Stimulated activated CD4-positive, alpha-beta T cell treated with anti-CD3 and anti-CD28 coated beads, Interleukin-1b, Interleukin-23, amount 100 ng/mL, for 48 hours (primary cell): ENCODE measurements around the gene SGCA.

Experiments
- DNase-seq: peaks from one replicate; pipeline ENCODE4 v3.0.0-alpha.2; 2020

SGCA gene

GRCh38 chr17:50165867-50166517 lies at the start of gene SGCA:
Gene SGCA, plus strand, starts transcription at chr17:50166005. Its CDS starts 36 bp downstream, at chr17:50166041.
- DNase-seq: no peak

- DNase-seq: peak; percentile 67
Observed at GRCh38 chr17:50117202-50118051, 48.4 kb upstream of the SGCA start.

- DNase-seq: no peak
Observed at GRCh38 chr17:50118076-50118827, 47.6 kb upstream of the SGCA start.

- no peak for DNase-seq
Observed at GRCh38 chr17:50118828-50119218, 47.0 kb upstream of the SGCA start.

GRCh38 chr17:50120475-50121253 lies 45.1 kb upstream of the SGCA start:
- DNase-seq: no peak

- no peak for DNase-seq
Observed at GRCh38 chr17:50122945-50123344, 42.9 kb upstream of the SGCA start.

- no peak for DNase-seq
Observed at GRCh38 chr17:50123649-50124349, 42.0 kb upstream of the SGCA start.

- no peak for DNase-seq
Observed at GRCh38 chr17:50125420-50125997, 40.3 kb upstream of the SGCA start.

GRCh38 chr17:50127697-50128361 lies 38.0 kb upstream of the SGCA start:
- DNase-seq: no peak

GRCh38 chr17:50128441-50129352 lies 37.1 kb upstream of the SGCA start:
- DNase-seq: no peak

- no peak for DNase-seq
Observed at GRCh38 chr17:50129353-50129727, 36.5 kb upstream of the SGCA start.

GRCh38 chr17:50129728-50130558 lies 35.9 kb upstream of the SGCA start, which contains the start of gene SAMD14:
Gene SAMD14, minus strand, starts transcription at chr17:50130160. Its CDS starts 5,201 bp downstream, at chr17:50124959.
- no peak for DNase-seq

- DNase-seq: no peak
Observed at GRCh38 chr17:50130559-50131305, 35.1 kb upstream of the SGCA start.

GRCh38 chr17:50132104-50132794 lies 33.6 kb upstream of the SGCA start:
- no peak for DNase-seq

- no peak for DNase-seq
Observed at GRCh38 chr17:50133028-50133768, 32.6 kb upstream of the SGCA start.

GRCh38 chr17:50133769-50134099 lies 32.1 kb upstream of the SGCA start:
- DNase-seq: no peak
